Activated CD4-positive, alpha-beta T cell treated with anti-CD3 and anti-CD28 coated beads, Interleukin-2, amount 10 ng/mL, durations not matched to agents 7 days and 5 days (primary cell): ENCODE results near the gene RSPH9. TPM values are rescaled to one million over a fixed set of nuclear protein-coding genes. Genes with fewer than 3 reads are reported as not detected.
"Not testable (repeated sequence)": the region's sequence is repeated elsewhere in the genome, so short reads cannot be mapped to it uniquely, and the experiment has no call there.

Experiments
- CTCF ChIA-PET: fragments of 350-600 bp; sonication (Branson Sonifier 250); formaldehyde crosslinking; loops from one replicate; lab custom pipeline; 2021; ENCODE audit warnings: antibody characterized with exemption; lab: Charles Lee
- POLR2A ChIA-PET: fragments of 350-600 bp; sonication (Branson Sonifier 250); formaldehyde crosslinking; loops from one replicate; lab custom pipeline; 2021; ENCODE audit warnings: antibody characterized with exemption; lab: Charles Lee
- DNase-seq: peaks from one replicate; pipeline ENCODE4 v3.0.0-alpha.2; 2020
- H3K27ac Mint-ChIP-seq: one replicate; pipeline ENCODE4 v1.8.0; 2021; ENCODE audit warnings: mild to moderate bottlenecking, moderate library complexity, mixed read lengths
- H3K27me3 Mint-ChIP-seq: one replicate; pipeline ENCODE4 v1.8.0; 2021; ENCODE audit warnings: mixed read lengths
- H3K36me3 Mint-ChIP-seq: one replicate; pipeline ENCODE4 v1.8.0; 2021; ENCODE audit warnings: low read depth, mixed read lengths
- H3K4me1 Mint-ChIP-seq: one replicate; pipeline ENCODE4 v1.8.0; 2021; ENCODE audit warnings: mixed read lengths
- H3K4me3 Mint-ChIP-seq: one replicate; pipeline ENCODE4 v1.8.0; 2021; ENCODE audit warnings: mild to moderate bottlenecking, moderate library complexity, mixed read lengths
- H3K9me3 Mint-ChIP-seq: one replicate; pipeline ENCODE4 v1.8.0; 2021; ENCODE audit warnings: mixed read lengths
- total RNA-seq, 2 experiments: library from RNA; stranded (reverse); gene quantifications; one replicate each; pipeline ENCODE4 v1.2.3, GENCODE V29; 2021

The RSPH9 gene
- total RNA-seq, 2 experiments from 2014 or later: not detected

DNA sequence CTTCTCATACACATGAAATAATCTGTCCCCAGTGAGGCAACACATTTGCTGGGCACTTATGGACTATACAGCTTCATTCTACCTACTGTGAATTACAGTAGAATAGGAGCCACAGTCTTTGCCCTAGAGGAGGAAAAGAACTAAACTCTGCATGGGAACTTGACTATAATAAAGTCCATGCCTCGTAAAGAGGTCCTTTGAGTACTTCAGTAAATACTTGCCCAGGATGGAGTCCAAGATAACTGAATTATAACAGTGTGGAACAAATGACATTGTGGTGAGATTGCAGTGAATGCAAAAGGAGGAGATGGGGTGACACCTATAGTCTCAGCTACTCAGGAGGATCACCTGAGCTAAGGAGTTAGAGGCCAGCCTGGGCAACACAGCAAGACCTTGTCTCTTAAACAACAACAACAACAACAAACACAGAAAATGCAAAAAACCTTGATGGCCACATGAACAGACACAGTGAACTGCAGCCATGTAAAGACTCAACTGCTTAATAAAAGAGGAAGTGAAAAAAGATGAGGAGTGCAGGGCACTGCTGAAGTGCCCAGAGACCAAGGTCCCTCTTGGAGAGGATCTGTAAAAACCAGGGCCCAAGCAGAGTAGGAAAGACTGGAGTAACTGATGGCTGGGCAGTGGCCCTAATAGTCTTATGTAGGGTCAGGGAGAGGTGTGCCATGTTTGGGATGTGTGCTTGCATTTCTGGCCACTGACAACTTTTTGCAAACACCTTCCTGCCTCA, 39.0 kb downstream of the RSPH9 start:
- no peaks in the 10 kb centered on the region for H3K27me3 Mint-ChIP-seq
- ChIA-PET POLR2A (interaction anchor here (0.7 kb wide), 1 partner anchor 56 kb away, joined by 3 read pairs; no protein-coding TSS in a partner anchor), CTCF (no interaction called here)
- H3K9me3 Mint-ChIP-seq: no peaks in the 10 kb centered on the region
- H3K4me1 Mint-ChIP-seq: peaks cover 42% of the 10 kb centered on the region
- peaks cover 21% of the 10 kb centered on the region for H3K36me3 Mint-ChIP-seq
- no peak overlapping the region for H3K4me3 Mint-ChIP-seq
- no peak for DNase-seq
- H3K27ac Mint-ChIP-seq: no peak overlapping the region

DNA sequence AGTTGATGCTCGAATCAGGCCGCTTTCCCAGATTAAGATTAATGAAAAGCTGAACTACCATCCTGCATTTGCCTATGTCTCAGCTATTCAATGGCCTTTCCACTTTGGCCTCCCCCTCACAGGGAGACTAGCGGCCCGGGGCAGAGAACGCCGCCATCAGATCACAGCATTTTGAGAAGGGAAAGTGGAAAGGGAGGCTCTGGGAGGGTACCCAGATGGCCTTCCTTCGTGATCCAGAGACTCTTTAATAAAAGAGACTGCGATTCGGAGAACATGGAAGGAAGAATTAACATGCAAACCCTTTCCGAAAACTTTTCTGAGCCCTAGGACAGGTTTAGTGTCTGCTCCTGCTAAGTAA, 42.2 kb downstream of the RSPH9 start:
- no peaks in the 10 kb centered on the region for H3K27me3 Mint-ChIP-seq
- H3K36me3 Mint-ChIP-seq: peaks cover 10% of the 10 kb centered on the region
- H3K27ac Mint-ChIP-seq: peak overlapping the region; percentile 91
- POLR2A ChIA-PET: no interaction called here
- CTCF ChIA-PET: interaction anchor here (1.1 to 1.3 kb wide), 2 partner anchors 17 to 22 kb away, joined by 3 to 4 read pairs; no protein-coding TSS in a partner anchor
- H3K4me3 Mint-ChIP-seq: peak overlapping the region; percentile 93
- H3K9me3 Mint-ChIP-seq: no peaks in the 10 kb centered on the region
- no peak for DNase-seq
- peaks cover 42% of the 10 kb centered on the region for H3K4me1 Mint-ChIP-seq

DNA sequence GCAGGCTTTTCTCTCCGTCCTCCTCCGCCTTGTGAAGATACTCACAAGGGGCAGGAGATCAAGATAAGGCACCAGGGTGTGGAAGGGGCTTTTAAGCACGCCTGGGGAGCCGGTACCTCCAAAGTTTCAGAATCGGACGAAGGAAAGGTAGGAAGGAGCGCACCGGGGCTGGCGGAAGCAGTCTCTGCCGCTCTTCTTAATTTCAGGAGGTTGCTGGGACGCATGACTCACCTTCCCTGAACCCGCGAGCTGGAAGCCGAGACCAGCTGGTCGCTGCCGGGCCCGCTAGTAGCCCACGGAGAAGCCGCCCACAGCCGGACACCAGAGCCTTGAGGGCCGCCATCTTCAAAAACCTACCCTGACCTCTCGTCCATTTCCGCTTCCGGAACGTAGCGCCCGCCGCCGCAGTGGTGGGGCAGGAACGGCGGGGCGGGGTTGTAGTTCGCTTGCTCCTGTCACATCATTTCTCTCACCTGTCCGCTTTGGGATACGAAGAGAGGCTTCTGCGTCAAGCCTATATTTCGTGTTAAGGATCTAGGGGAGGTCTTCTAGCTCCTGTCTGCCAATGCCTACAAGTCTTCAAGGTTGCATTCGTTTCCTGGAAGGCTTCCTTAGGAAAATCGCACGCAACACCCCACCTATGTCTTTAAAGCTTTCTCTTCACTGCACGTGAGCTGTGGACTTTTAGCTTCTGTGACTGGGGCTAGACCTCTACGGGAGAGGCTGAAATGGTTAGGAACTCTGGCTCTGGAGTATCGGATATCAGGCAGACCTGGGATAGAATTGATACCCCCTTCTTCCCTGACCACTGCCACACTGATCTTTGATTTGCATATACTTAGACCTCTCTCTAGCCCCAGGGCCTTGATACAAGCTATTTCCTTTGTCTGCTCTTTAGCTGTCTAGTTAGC, 42.9 kb downstream of the RSPH9 start, which contains the start of gene MRPS18A:
Gene MRPS18A, minus strand, starts transcription at position 355 of the 911 bp plus-strand sequence. Its CDS starts 12 bp downstream, at position 343.
- Mint-ChIP-seq H3K4me1 (peaks cover 41% of the 10 kb centered on the region), H3K27me3 (no peaks in the 10 kb centered on the region), H3K27ac (peak within 1 kb of the TSS; percentile 91), H3K9me3 (no peaks in the 10 kb centered on the region), H3K36me3 (peaks cover 7% of the 10 kb centered on the region), H3K4me3 (peak within 1 kb of the TSS; percentile 93)
- peak; percentile 85 for DNase-seq
- CTCF ChIA-PET: interaction anchor here (0.7 to 1.2 kb wide), 5 partner anchors 10 to 82 kb away, joined by 3 to 5 read pairs (median 3); partner anchors contain the start of gene VEGFA
- POLR2A ChIA-PET: no interaction called here

DNA sequence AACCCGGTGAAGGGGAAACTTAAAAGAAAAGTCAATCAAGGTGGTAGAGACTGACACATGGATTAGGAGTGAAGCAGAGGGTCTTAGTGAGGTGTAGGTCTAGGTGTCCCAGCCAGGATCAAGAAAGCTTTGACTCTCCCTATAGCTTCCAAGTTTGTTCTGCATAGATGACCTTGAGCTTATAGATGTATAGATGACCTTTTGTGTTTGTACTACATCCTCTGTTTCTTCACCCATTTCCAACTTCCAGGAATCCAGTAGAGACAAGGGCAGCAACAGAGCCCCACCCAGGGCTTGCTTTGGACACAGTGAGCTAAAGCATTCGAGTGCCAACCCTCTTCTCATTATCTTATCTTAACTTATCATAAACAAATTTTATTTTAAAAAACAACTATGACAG, 44.6 kb downstream of the RSPH9 start:
- H3K27ac Mint-ChIP-seq: no peak overlapping the region
- H3K9me3 Mint-ChIP-seq: no peaks in the 10 kb centered on the region
- H3K36me3 Mint-ChIP-seq: peaks cover 7% of the 10 kb centered on the region
- peaks cover 30% of the 10 kb centered on the region for H3K4me1 Mint-ChIP-seq
- H3K4me3 Mint-ChIP-seq: no peak overlapping the region
- POLR2A ChIA-PET: no interaction called here
- peaks cover 2% of the 10 kb centered on the region for H3K27me3 Mint-ChIP-seq
- CTCF ChIA-PET: interaction anchor here (0.9 to 1.4 kb wide), 4 partner anchors 22 to 389 kb away, joined by 3 to 9 read pairs (median 3); partner anchors contain the start of gene VEGFA
- no peak for DNase-seq

DNA sequence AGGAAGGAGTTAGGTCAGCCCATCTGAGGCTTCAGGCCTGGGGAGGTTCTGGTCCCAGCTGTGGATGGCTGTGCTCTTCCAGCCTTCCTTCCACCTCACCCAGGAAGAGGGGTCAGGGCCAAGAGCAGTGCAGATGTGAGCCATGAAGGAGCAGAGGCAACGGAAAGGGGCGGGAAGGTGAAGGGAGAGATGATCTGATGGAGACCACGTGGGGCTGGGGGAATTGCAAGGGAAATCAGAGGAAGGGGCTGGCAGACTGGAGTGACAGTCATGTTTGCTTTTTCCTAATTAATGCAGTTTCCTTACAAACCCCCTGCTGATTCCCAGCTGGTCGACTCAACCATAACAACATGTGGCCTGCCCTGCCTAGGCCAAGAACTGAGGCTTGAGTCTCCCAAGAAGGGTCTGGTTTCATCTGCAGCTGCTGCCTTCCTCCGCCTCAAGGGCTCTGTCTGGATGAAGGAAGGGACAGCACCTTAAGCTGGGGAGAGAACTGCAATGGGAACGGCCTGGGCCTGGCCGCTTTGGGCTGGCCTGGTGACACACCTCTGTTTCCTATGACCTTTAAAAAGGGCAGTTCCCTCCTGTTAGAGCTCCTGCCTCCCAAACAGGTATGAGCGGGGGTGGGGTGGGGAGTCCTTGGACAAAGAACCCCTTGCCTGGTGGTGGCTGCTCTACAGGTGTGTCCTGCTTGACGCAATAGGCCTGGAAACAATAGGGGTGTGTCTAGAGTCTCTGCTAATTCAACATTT, 50.6 kb downstream of the RSPH9 start:
- Mint-ChIP-seq H3K27ac (no peak overlapping the region), H3K4me3 (no peak overlapping the region), H3K36me3 (no peaks in the 10 kb centered on the region), H3K9me3 (no peaks in the 10 kb centered on the region), H3K4me1 (no peaks in the 10 kb centered on the region), H3K27me3 (peaks cover 11% of the 10 kb centered on the region)
- POLR2A ChIA-PET: no interaction called here
- CTCF ChIA-PET: interaction anchor here (0.8 kb wide), 1 partner anchor 32 kb away, joined by 3 read pairs; no protein-coding TSS in a partner anchor
- no peak for DNase-seq

DNA sequence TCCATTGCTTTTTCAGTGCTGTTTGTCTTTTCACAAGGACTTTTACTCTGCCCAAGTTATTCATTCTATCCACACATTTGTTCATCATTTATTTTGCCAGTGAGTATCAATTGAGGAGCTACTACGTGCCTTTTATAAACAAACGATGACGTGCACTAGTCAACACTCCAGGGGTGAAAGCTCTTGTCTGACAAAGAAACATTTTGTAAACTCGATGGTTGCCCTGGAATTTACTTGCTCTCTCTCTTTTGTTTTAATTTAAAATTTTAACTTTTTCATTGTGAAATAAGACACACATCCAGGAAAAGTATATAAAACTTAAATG, 51.1 kb downstream of the RSPH9 start:
- Mint-ChIP-seq H3K27me3 (peaks cover 11% of the 10 kb centered on the region), H3K4me1 (no peaks in the 10 kb centered on the region), H3K9me3 (no peaks in the 10 kb centered on the region), H3K27ac (no peak overlapping the region), H3K36me3 (no peaks in the 10 kb centered on the region), H3K4me3 (no peak overlapping the region)
- CTCF ChIA-PET: no interaction called here
- DNase-seq: no peak
- POLR2A ChIA-PET: no interaction called here

DNA sequence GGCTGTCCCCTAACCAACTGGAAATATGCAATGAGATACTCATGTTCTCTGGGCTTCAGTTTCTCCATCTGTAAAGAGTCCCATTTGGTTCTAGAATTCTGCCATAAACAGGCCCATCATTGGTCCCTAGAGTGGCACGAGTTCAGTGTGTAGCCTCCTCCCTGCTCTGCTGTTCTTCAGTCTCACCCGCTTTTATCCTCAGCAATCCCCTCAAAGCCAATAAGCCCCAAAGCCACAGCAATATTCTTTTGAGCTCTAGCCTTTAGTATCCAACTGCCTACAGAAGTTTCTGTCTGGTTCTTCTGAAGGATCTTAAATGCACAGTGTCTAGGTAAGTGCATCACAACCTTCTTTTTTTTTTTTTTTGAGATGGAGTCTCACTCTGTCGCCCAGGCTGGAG, 52.6 kb downstream of the RSPH9 start:
- no peak overlapping the region for H3K27ac Mint-ChIP-seq
- H3K27me3 Mint-ChIP-seq: peaks cover 16% of the 10 kb centered on the region
- no peak for DNase-seq
- CTCF ChIA-PET: no interaction called here
- H3K36me3 Mint-ChIP-seq: no peaks in the 10 kb centered on the region
- POLR2A ChIA-PET: no interaction called here
- no peak overlapping the region for H3K4me3 Mint-ChIP-seq
- no peaks in the 10 kb centered on the region for H3K4me1 Mint-ChIP-seq
- H3K9me3 Mint-ChIP-seq: no peaks in the 10 kb centered on the region

DNA sequence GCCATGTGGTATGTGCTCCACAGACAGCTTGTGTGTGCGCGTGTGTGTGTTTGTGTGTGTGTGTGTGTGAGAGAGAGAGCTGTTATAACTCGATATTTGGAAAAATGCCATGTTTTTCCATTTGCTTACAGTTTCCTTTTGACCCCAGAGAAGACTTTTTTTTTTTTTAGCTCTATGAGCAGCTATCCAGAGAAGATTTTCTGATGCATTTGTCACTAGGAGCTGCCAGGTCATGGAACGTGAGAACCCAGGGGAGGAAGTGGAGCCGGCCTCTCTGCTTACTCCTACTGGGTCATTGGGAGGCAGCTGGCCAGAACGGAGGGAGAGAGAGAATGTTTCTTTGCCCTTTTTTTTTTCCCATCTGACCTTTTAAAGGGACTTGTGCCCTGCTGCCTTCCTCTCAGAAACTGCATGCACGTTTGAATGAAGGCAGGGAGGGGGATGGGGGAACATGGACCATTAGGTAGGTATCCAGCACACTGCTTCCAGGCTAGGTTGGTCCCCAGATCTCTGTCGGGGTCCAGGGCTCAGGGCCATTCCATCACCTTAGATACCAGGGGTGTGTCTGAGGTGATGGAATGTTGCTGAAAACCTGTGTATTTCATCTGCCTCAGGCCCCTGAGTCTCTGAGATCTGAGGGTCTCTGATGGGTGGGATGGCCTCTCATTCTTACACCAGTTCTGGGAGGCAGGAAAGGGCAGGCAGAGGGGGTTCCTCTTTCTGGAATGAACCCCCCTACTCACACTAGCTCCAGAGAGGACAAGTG, 53.9 kb downstream of the RSPH9 start:
- H3K4me3 Mint-ChIP-seq: no peak overlapping the region
- H3K4me1 Mint-ChIP-seq: no peaks in the 10 kb centered on the region
- H3K36me3 Mint-ChIP-seq: no peaks in the 10 kb centered on the region
- POLR2A ChIA-PET: no interaction called here
- DNase-seq: no peak
- peaks cover 22% of the 10 kb centered on the region for H3K27me3 Mint-ChIP-seq
- no peak overlapping the region for H3K27ac Mint-ChIP-seq
- H3K9me3 Mint-ChIP-seq: no peaks in the 10 kb centered on the region
- CTCF ChIA-PET: interaction anchor here (1.0 kb wide), 1 partner anchor 13 kb away, joined by 3 read pairs; no protein-coding TSS in a partner anchor

DNA sequence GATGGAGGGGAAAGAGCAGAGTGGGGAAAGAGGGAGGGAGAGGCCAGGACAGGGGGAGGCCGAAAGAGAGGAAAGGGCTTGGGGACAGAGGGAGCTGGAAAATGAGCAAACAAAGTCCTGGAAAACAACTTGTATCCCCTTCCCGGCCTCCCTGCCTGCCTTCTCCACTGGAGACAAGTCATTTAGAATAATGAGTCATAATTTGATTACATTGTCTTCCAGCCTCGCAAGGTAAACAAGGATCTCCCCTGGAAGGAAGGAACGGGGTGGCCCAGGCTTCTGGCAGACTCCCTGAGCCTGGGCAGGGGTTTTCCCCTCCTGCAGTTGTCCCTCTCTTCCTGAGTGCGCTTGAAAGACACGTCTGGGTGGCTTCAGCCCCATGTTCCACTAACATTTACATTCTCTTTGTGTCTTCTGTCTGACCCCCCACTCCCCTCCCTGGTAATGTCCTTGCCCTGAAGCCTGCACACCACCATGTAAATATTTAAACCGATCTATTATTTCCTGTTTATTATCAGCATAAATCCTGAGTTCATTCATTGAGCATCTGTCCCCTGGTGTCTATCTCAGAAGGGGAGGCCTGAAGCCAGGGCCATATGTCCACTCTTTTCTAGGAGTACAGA, 54.8 kb downstream of the RSPH9 start:
- no peak for DNase-seq
- Mint-ChIP-seq H3K27me3 (peaks cover 25% of the 10 kb centered on the region), H3K27ac (no peak overlapping the region), H3K4me3 (no peak overlapping the region), H3K36me3 (no peaks in the 10 kb centered on the region), H3K4me1 (no peaks in the 10 kb centered on the region), H3K9me3 (no peaks in the 10 kb centered on the region)
- ChIA-PET CTCF (no interaction called here), POLR2A (no interaction called here)

DNA sequence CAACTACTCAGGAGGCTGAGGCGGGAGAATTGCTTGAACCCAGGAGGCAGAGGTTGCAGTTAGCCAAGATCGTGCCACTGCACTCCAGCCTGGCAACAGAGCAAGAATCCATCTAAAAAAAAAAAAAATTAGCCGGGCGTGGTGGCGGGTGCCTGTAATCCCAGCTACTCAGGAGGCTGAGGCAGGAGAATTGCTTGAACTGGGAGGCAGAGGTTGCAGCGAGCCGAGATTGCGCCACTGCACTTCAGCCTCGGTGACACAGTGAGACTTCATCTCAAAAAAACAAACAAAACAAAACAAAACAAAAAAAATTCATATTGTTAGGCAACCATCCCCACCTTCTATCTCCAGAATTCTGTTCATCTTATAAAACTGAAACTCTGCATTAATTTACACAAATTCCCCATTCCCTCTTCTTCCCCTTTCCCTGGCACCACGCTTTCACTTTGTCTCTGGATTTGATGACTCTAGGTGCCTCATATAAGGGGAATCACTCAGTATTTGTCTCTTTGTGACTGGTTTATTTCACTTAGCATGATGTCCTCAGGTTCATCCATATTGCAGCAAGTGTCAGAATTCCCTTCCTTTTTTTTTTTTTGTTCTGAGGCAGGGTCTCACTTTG, 56.2 kb downstream of the RSPH9 start:
- POLR2A ChIA-PET, H3K4me3 Mint-ChIP-seq, H3K27ac Mint-ChIP-seq, H3K4me1 Mint-ChIP-seq, H3K36me3 Mint-ChIP-seq, DNase-seq, H3K9me3 Mint-ChIP-seq: not testable (repeated sequence)
- peaks cover 34% of the 10 kb centered on the region for H3K27me3 Mint-ChIP-seq
- CTCF ChIA-PET: interaction anchor here (0.6 to 2.1 kb wide), 3 partner anchors 9 to 647 kb away, joined by 3 to 6 read pairs (median 3); no protein-coding TSS in a partner anchor

DNA sequence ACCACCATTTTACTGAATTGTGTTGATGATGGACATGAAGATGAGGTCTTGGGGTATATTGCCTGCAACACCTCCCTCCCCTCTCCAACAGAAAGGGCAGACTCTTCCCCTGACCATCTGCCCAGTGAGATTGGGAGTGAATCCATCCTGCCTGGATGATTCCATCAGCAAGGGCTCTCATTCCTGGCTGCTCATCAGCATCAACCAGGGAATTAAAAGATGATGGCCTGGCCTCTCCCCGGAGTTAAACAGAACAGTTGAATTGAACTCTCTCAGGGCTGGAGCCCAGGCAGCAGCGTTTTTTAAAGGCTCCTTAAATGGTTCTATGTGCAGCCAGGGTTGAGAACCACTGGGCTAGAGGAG, 57.3 kb downstream of the RSPH9 start:
- DNase-seq: no peak
- H3K4me3 Mint-ChIP-seq: no peak overlapping the region
- ChIA-PET CTCF (interaction anchor here (2.1 kb wide), 1 partner anchor 10 kb away, joined by 6 read pairs; no protein-coding TSS in a partner anchor), POLR2A (no interaction called here)
- peaks cover 8% of the 10 kb centered on the region for H3K4me1 Mint-ChIP-seq
- peaks cover 44% of the 10 kb centered on the region for H3K27me3 Mint-ChIP-seq
- H3K9me3 Mint-ChIP-seq: no peaks in the 10 kb centered on the region
- no peaks in the 10 kb centered on the region for H3K36me3 Mint-ChIP-seq
- no peak overlapping the region for H3K27ac Mint-ChIP-seq
